ENCODE data around the gene DSE. TPM values are rescaled to one million over a fixed set of nuclear protein-coding genes. Genes with fewer than 3 reads are reported as not detected.

Gene DSE
- total RNA-seq, 4 donors from 2014 or later, result 71.2 to 129 (median 119) TPM

DNA sequence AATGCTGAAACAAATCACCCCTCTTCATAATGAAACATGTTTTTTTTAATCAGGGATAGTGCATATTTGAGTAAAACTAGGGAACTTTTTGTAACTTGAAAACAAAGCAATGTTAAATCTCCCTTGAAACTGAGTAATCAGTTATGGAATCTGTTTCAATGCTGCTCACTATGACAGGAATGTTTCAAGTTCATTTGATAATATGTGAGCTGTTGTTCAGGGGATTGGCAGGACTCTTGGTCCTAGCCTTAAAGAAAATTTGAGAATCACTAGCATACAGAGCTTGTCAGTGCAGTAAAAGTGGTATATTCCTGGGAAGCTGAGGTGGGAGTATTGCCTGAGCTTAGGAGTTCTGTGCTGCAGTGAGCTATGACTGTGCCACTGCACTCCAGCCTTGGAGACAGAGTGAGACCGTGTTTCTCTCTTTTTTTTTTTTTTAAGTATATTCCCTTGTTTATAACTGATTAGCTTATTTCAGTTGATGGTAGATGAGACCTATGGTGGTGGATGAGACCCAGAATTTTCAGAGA, 68.8 kb downstream of the DSE start:
- TF ChIP-seq, protein P1, sequence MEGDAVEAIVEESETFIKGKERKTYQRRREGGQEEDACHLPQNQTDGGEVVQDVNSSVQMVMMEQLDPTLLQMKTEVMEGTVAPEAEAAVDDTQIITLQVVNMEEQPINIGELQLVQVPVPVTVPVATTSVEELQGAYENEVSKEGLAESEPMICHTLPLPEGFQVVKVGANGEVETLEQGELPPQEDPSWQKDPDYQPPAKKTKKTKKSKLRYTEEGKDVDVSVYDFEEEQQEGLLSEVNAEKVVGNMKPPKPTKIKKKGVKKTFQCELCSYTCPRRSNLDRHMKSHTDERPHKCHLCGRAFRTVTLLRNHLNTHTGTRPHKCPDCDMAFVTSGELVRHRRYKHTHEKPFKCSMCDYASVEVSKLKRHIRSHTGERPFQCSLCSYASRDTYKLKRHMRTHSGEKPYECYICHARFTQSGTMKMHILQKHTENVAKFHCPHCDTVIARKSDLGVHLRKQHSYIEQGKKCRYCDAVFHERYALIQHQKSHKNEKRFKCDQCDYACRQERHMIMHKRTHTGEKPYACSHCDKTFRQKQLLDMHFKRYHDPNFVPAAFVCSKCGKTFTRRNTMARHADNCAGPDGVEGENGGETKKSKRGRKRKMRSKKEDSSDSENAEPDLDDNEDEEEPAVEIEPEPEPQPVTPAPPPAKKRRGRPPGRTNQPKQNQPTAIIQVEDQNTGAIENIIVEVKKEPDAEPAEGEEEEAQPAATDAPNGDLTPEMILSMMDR (IDR thresholded peaks at IDR 0.05; ENCODE audit: low read depth), result no peak

DNA sequence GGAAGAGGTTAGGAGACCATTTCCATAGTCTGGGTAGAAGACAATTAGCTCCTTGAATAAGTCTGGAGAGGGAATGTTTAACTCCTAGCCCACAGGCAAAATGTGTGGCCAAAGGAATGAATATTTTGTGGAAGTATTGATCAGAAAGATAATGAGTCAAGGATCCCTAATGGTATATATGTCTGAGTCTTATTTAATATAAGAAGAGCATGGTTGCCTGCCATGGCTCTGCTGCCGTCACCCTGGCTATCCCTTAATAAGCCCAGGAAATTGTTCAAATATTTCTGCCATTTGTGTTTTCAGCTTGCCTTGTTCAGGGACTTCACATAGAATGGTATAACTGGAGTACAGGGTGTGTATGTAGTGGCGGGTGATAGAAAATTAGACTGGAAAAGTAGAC, 72.4 kb downstream of the DSE start:
- TF ChIP-seq, protein P1 (IDR thresholded peaks at IDR 0.05; ENCODE audit: low read depth), result no peak

DNA sequence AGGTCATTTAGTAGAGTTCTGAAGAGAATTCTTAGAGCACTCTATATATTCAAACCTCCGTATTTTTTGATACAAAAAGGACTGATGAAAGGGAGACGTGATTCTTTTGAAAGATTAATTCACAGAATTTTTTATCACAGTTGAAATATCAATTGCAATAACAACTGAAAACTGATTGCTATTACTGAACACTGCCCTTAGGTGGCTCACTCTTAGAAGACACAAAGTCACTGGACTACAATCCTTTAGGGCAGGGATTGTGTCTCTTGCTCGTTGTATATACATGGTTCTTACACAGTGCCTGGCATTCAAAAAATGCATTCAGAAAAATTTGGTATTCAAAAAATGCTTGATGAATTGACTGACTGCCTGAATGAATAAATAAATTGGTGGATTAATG, 73.3 kb downstream of the DSE start:
- TF ChIP-seq, protein P1 (IDR thresholded peaks at IDR 0.05; ENCODE audit: low read depth), result no peak

DNA sequence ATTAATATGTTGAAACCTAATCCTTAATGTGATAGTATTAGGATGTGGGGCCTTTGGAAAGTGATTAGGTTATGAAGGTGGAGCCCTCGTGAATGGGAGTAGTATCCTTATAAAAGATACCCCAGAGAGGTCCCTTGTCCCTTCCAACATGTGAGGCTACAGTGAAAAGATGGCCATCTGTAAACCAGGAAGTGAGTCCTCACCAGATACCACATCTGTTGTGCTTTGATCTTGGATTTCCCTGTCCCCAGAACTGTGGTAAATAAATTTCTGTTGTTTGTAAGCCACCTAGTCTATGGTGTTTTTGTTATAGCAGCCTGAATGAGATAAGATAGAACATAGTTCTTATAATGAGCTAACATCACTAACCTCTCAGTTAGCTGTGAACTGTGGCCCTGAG, 73.8 kb downstream of the DSE start:
- TF ChIP-seq, protein P1 (IDR thresholded peaks at IDR 0.05; ENCODE audit: low read depth), result no peak

DNA sequence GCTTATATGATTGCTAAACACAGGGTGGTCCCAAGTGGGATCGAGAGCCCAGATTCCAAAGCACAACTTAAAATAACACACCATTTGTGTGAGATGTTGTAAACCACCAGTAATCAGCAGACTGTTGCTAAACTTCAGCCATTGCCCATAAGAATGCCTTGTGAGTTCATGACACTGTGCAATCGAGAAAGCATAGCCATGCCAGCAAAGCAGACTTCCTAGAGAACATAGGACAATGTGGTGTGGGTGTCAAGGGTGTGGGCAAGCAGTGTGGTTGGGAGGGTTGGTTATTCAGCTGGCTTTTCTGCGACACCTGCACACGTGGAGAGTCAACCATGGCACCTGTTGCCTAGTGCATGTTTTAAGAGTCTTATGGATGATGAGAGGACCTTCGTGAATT, 74.4 kb downstream of the DSE start:
- TF ChIP-seq, protein P1 (IDR thresholded peaks at IDR 0.05; ENCODE audit: low read depth), result no peak

DNA sequence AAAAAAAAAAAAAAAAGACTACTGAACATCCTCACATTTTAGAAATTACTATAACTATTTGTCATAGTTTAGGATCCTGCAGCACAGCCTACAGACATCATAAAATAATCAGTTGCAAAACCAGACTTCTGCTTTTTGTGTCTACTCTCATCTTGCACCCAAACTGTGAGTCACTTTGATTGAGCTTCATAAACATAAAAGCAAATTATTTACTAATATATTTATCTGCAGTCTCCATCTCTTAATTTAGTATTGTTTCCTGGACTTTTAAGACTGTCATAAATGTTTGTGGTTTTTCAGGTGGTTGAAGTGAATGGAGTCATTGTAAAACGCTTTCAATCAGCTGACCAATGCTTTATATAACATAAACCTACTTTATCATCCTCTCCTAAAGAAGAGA, 75.7 kb downstream of the DSE start:
- TF ChIP-seq, protein P1 (IDR thresholded peaks at IDR 0.05; ENCODE audit: low read depth), result no peak

DNA sequence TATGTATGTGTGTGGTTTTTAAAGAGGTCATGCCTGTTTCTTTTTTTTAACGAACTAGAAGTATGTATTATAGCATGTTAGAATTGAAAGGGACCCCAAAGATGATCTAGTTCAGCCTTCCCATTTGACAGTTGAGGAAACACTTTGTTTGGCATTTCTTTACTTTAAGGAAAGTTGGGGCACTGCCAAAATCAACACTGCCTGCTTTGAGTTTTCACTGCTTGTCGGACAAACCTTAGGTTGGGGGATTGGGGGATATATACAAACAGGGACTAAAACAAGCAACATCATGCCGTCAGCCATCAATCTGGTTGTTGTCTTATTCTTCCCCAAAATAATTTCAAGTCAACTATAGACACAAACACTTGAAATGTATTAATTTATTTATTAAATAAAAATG, 76.3 kb downstream of the DSE start:
- TF ChIP-seq, protein P1 (IDR thresholded peaks at IDR 0.05; ENCODE audit: low read depth), result no peak

Data from subcutaneous adipose tissue (tissue), 4 donors.